WTC11 (cell line): Measurements from ENCODE around the gene MPIG6B.

Experiments
- CTCF ChIP-seq: fragments of 200-600 bp; IDR thresholded peaks from 2 replicates; pipeline ENCODE4 v1.8.0; 2022; ENCODE audit warnings: antibody characterized with exemption
- JUN ChIP-seq: sonication (generic); formaldehyde crosslinking; IDR thresholded peaks from 2 replicates; pipeline ENCODE4 v1.8.0; 2023; ENCODE audit warnings: mild to moderate bottlenecking, missing genetic modification reagents
- STAT6 ChIP-seq: sonication (generic); formaldehyde crosslinking; conservative IDR thresholded peaks from 2 replicates; pipeline ENCODE4 v1.8.1; 2023; ENCODE audit warnings: mild to moderate bottlenecking, low read depth, missing genetic modification reagents, moderate library complexity
- ZNF512 ChIP-seq: sonication (generic); formaldehyde crosslinking; IDR thresholded peaks from 2 replicates; pipeline ENCODE4 v1.8.1; 2022; ENCODE audit warnings: missing genetic modification reagents, borderline replicate concordance

GRCh38 chr6:31762878-31763618, 39.9 kb downstream of the MPIG6B start:
- no peak for TF ChIP-seq ZNF512
- no peak for TF ChIP-seq CTCF
- no peak for TF ChIP-seq STAT6
- no peak for TF ChIP-seq JUN (CRISPR knock-in tag)
